ENCODE data around the gene RNASE9. TPM values are rescaled to one million over a fixed set of nuclear protein-coding genes. Genes with fewer than 3 reads are reported as not detected.

Gene RNASE9
- total RNA-seq, 1 donor from 2014 or later: not detected

GRCh38 chr14:20557212-20557542 lies 3.7 kb downstream of the RNASE9 start:
- ATAC-seq (ENCODE audit: low read depth) (no peak), DNase-seq (no peak)
- ChIA-PET CTCF (no interaction called here), POLR2A (no interaction called here)
- Mint-ChIP-seq H3K36me3 (ENCODE audit: low read depth) (no peaks in the 10 kb centered on the region), H3K27me3 (peaks cover 8% of the 10 kb centered on the region), H3K27ac (no peak overlapping the region), H3K4me3 (no peak overlapping the region), H3K4me1 (no peaks in the 10 kb centered on the region), H3K9me3 (no peaks in the 10 kb centered on the region)
- TF ChIP-seq, protein P1, sequence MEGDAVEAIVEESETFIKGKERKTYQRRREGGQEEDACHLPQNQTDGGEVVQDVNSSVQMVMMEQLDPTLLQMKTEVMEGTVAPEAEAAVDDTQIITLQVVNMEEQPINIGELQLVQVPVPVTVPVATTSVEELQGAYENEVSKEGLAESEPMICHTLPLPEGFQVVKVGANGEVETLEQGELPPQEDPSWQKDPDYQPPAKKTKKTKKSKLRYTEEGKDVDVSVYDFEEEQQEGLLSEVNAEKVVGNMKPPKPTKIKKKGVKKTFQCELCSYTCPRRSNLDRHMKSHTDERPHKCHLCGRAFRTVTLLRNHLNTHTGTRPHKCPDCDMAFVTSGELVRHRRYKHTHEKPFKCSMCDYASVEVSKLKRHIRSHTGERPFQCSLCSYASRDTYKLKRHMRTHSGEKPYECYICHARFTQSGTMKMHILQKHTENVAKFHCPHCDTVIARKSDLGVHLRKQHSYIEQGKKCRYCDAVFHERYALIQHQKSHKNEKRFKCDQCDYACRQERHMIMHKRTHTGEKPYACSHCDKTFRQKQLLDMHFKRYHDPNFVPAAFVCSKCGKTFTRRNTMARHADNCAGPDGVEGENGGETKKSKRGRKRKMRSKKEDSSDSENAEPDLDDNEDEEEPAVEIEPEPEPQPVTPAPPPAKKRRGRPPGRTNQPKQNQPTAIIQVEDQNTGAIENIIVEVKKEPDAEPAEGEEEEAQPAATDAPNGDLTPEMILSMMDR (IDR thresholded peaks at IDR 0.05): no peak
- intact Hi-C loops (cut with micrococcal nuclease): no loop called here

DNA sequence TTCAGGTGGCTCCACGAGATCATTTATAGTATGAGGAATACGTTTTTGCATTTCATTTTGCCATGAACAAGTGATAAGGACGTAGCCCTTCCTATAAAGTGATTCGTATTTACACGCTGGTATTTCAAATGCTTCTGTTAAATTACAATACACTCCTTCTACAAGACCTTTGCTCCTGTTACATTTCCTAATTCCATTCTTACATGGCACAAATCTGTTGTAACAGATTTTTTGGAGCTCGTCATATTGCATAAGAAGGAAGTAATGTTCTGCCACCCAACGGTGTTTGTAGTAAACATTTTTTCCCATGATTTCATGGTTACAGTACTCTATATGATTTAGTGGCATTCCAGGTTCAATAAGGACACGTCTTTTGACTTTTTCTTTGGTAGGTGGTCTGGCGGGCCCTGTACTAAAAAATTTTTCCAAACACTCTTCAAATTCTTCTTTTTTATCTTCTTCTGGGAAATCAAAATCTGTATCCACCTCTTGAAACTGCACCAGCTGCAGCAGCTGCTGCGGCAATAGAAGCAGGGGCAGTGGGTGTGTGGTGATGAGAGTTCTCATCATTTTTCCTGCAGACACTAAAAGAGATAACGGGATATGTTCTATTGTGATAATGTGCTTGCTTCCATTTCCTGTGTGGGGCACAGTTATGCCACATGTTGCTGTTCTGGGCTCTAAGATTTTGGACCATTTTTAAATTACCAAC lies 4.2 kb downstream of the RNASE9 start:
- Mint-ChIP-seq H3K4me3 (no peak overlapping the region), H3K4me1 (no peaks in the 10 kb centered on the region), H3K27ac (no peak overlapping the region), H3K36me3 (ENCODE audit: low read depth) (no peaks in the 10 kb centered on the region), H3K27me3 (peaks cover 8% of the 10 kb centered on the region), H3K9me3 (no peaks in the 10 kb centered on the region)
- POLR2A ChIA-PET: interaction anchor here (0.6 kb wide), 1 partner anchor 77 kb away, joined by 3 read pairs; no protein-coding TSS in a partner anchor
- CTCF ChIA-PET: no interaction called here
- TF ChIP-seq, protein P1 (IDR thresholded peaks at IDR 0.05): no peak
- DNase-seq (no peak), ATAC-seq (ENCODE audit: low read depth) (no peak)
- intact Hi-C loops (cut with micrococcal nuclease): no loop called here

GRCh38 chr14:20555845-20556244 lies 5.0 kb downstream of the RNASE9 start:
- intact Hi-C loops (cut with micrococcal nuclease): no loop called here
- no peak for DNase-seq
- CTCF ChIA-PET: no interaction called here

GRCh38 chr14:20553024-20553423 lies 7.8 kb downstream of the RNASE9 start:
- Mint-ChIP-seq H3K4me1 (no peaks in the 10 kb centered on the region), H3K4me3 (no peak overlapping the region), H3K9me3 (no peaks in the 10 kb centered on the region), H3K27me3 (peaks cover 6% of the 10 kb centered on the region), H3K36me3 (ENCODE audit: low read depth) (no peaks in the 10 kb centered on the region), H3K27ac (no peak overlapping the region)
- ChIA-PET CTCF (no interaction called here), POLR2A (no interaction called here)
- TF ChIP-seq, protein P1 (IDR thresholded peaks at IDR 0.05): no peak
- DNase-seq (no peak), ATAC-seq (ENCODE audit: low read depth) (no peak)
- intact Hi-C loops (cut with micrococcal nuclease): no loop called here

More at GRCh38 chr14:20555845-20556244, 5.0 kb downstream of the RNASE9 start:
- Mint-ChIP-seq H3K27ac (no peak overlapping the region), H3K36me3 (ENCODE audit: low read depth) (no peaks in the 10 kb centered on the region), H3K4me3 (no peak overlapping the region), H3K27me3 (peaks cover 6% of the 10 kb centered on the region), H3K9me3 (no peaks in the 10 kb centered on the region), H3K4me1 (no peaks in the 10 kb centered on the region)
- TF ChIP-seq, protein P1 (IDR thresholded peaks at IDR 0.05): no peak
- ATAC-seq (ENCODE audit: low read depth): no peak
- POLR2A ChIA-PET: interaction anchor here (0.6 kb wide), 1 partner anchor 76 kb away, joined by 3 read pairs; no protein-coding TSS in a partner anchor

DNA sequence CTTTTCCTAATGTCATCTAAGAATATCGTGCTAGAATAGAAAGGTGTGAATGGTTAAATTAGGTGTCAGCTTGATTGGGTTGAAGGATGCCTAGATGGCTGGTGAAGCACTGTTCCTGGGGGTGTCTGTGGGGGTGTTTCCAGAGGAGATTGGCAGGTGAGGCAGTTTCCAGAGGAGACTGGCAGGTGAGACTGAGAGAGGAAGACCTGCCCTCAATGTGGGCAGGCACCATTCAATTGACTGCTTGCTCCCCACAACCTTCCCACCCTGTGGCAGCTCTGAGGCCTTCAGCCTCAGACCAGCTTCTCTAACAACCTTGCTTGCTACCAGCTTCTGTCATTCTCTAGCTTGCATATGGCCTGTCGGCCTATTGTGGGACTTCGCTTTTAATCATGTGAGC lies 9.2 kb downstream of the RNASE9 start:
- DNase-seq (no peak), ATAC-seq (ENCODE audit: low read depth) (no peak)
- ChIA-PET CTCF (no interaction called here), POLR2A (no interaction called here)
- Mint-ChIP-seq H3K36me3 (ENCODE audit: low read depth) (no peaks in the 10 kb centered on the region), H3K4me3 (no peak overlapping the region), H3K27ac (no peak overlapping the region), H3K9me3 (no peaks in the 10 kb centered on the region), H3K27me3 (peaks cover 6% of the 10 kb centered on the region), H3K4me1 (no peaks in the 10 kb centered on the region)
- TF ChIP-seq, protein P1 (IDR thresholded peaks at IDR 0.05): no peak
- intact Hi-C loops (cut with micrococcal nuclease): no loop called here

Measured in activated B cell treated with CpG ODN at 0.5 μM for 24 hours (primary cell).